ENCODE results near the gene EPB41L4A.

The EPB41L4A gene

GRCh38 chr5:112419164-112419985 lies at the start of gene EPB41L4A (continued):
- TF ChIP-seq, protein P1, sequence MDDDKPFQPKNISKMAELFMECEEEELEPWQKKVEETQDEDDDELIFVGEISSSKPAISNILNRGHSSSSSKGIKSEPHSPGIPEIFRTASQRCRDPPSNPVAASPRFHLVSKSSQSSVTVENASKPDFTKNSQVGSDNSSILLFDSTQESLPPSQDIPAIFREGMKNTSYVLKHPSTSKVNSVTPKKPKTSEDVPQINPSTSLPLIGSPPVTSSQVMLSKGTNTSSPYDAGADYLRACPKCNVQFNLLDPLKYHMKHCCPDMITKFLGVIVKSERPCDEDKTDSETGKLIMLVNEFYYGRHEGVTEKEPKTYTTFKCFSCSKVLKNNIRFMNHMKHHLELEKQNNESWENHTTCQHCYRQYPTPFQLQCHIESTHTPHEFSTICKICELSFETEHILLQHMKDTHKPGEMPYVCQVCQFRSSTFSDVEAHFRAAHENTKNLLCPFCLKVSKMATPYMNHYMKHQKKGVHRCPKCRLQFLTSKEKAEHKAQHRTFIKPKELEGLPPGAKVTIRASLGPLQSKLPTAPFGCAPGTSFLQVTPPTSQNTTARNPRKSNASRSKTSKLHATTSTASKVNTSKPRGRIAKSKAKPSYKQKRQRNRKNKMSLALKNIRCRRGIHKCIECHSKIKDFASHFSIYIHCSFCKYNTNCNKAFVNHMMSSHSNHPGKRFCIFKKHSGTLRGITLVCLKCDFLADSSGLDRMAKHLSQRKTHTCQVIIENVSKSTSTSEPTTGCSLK (tag by site-specific recombination; IDR thresholded peaks at IDR 0.05) = no peak
- no peak for TF ChIP-seq OSR2 (tag by site-specific recombination; IDR thresholded peaks at IDR 0.05)
- no peak for TF ChIP-seq ZNF48 (tag by site-specific recombination; IDR thresholded peaks at IDR 0.05)
- no peak for TF ChIP-seq GLIS1 (tag by site-specific recombination; IDR thresholded peaks at IDR 0.05)
- TF ChIP-seq SETDB1 (IDR thresholded peaks at IDR 0.05; ENCODE audit: insufficient read length, low read length) = no peak
- TF ChIP-seq ZBTB48 (tag by site-specific recombination; IDR thresholded peaks at IDR 0.05) = no peak
- TF ChIP-seq BCL6B (tag by site-specific recombination; IDR thresholded peaks at IDR 0.05) = no peak
- no peak for TF ChIP-seq SP3 (tag by site-specific recombination; IDR thresholded peaks at IDR 0.05)
- TF ChIP-seq GFI1B (tag by site-specific recombination; IDR thresholded peaks at IDR 0.05) = no peak
- TF ChIP-seq ZNF133 (tag by site-specific recombination; IDR thresholded peaks at IDR 0.05) = no peak
- no peak for TF ChIP-seq ZFP41 (tag by site-specific recombination; IDR thresholded peaks at IDR 0.05; ENCODE audit: borderline replicate concordance)
- TF ChIP-seq, protein P2, sequence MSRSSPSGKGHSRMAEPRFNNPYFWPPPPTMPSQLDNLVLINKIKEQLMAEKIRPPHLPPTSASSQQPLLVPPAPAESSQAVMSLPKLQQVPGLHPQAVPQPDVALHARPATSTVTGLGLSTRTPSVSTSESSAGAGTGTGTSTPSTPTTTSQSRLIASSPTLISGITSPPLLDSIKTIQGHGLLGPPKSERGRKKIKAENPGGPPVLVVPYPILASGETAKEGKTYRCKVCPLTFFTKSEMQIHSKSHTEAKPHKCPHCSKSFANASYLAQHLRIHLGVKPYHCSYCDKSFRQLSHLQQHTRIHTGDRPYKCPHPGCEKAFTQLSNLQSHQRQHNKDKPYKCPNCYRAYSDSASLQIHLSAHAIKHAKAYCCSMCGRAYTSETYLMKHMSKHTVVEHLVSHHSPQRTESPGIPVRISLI (tag by site-specific recombination; IDR thresholded peaks at IDR 0.05) = no peak
- TF ChIP-seq ZNF174 (tag by site-specific recombination; IDR thresholded peaks at IDR 0.05) = no peak
- TF ChIP-seq ZNF518A (tag by site-specific recombination; conservative IDR thresholded peaks at IDR 0.05; ENCODE audit: low read depth) = no peak
- no peak for TF ChIP-seq REPIN1 (tag by site-specific recombination; IDR thresholded peaks at IDR 0.05; ENCODE audit: low read depth)
- no peak for TF ChIP-seq ZNF639 (tag by site-specific recombination; IDR thresholded peaks at IDR 0.05)
- TF ChIP-seq PATZ1 (tag by site-specific recombination; IDR thresholded peaks at IDR 0.05) = peak; percentile 34; the same call in 1 of the 2 replicates
- TF ChIP-seq ZNF529 (tag by site-specific recombination; IDR thresholded peaks at IDR 0.05; ENCODE audit: insufficient replicate concordance) = no peak
- TF ChIP-seq KLF10 (tag by site-specific recombination; IDR thresholded peaks at IDR 0.05) = no peak
- no peak for TF ChIP-seq FEZF1 (tag by site-specific recombination; IDR thresholded peaks at IDR 0.05)
- TF ChIP-seq HOXA7 (CRISPR knock-in tag; IDR thresholded peaks at IDR 0.05; ENCODE audit: borderline replicate concordance) = no peak
- TF ChIP-seq BCL11B (tag by site-specific recombination; IDR thresholded peaks at IDR 0.05; ENCODE audit: low read depth) = 0 out of 2 replicates have a peak, but pooled peaks have one; percentile 39
- no peak for TF ChIP-seq ZNF157 (tag by site-specific recombination; IDR thresholded peaks at IDR 0.05)
- peak; percentile 99 for TF ChIP-seq ZNF341 (tag by site-specific recombination; IDR thresholded peaks at IDR 0.05; ENCODE audit: low read depth)
- TF ChIP-seq ZNF555 (tag by site-specific recombination; conservative IDR thresholded peaks at IDR 0.05) = no peak
- peak; percentile 90 for TF ChIP-seq ZBTB8A (tag by site-specific recombination; IDR thresholded peaks at IDR 0.05)
- no peak for TF ChIP-seq ZNF664 (tag by site-specific recombination; IDR thresholded peaks at IDR 0.05)

Data from HEK293 (cell line).